ENCODE results near the gene NTNG2.

DNA sequence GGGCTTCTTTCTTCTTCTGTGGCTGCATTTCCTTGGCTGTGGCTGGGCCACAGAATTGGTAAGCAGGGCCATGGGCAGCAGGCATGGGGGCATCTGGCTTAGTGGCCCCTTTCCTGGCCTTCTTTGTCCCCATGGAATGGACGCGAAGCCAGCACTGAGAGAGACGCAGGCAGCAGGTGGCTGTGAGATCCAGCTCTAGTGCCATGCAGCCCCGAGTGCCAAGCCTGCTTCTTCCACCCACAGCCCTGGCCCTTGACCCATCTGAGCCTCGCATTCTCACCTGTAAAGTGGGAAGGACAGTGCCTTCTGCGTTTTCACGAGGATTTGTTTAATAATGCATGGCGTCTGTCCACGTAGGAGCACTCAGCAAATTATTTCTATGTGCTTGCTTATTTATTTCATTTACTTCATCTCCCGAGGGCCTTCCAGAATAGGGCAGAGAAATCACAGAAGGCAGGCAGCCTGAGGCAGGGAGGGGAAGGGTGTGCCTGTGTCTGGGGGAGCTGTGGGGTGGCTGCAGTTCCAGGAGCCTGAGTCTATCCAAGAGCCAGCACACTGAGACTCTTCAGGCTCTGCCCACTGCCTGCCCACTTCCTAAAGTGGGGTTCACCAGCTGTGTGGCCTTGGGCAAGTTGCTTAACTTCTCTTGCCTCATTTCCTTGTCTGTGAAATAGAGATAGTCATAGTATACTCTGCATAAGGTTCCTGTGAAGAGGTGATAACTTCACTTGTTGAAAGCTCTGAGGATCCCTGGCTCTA is 55.2 kb downstream of the NTNG2 start:
- TF ChIP-seq, protein P1, sequence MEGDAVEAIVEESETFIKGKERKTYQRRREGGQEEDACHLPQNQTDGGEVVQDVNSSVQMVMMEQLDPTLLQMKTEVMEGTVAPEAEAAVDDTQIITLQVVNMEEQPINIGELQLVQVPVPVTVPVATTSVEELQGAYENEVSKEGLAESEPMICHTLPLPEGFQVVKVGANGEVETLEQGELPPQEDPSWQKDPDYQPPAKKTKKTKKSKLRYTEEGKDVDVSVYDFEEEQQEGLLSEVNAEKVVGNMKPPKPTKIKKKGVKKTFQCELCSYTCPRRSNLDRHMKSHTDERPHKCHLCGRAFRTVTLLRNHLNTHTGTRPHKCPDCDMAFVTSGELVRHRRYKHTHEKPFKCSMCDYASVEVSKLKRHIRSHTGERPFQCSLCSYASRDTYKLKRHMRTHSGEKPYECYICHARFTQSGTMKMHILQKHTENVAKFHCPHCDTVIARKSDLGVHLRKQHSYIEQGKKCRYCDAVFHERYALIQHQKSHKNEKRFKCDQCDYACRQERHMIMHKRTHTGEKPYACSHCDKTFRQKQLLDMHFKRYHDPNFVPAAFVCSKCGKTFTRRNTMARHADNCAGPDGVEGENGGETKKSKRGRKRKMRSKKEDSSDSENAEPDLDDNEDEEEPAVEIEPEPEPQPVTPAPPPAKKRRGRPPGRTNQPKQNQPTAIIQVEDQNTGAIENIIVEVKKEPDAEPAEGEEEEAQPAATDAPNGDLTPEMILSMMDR (IDR thresholded peaks at IDR 0.05): no peak
- TF ChIP-seq EZH2 (IDR thresholded peaks at IDR 0.05; ENCODE audit: borderline replicate concordance, insufficient read depth, low read depth, low read length, poor library complexity, severe bottlenecking): no peak
